Stimulated activated CD8-positive, alpha-beta memory T cell treated with anti-CD3 and anti-CD28 coated beads, Interleukin-15, amount 100 ng/mL, for 48 hours (primary cell): ENCODE data around the gene RCSD1.
"Not testable (repeated sequence)": the region's sequence is repeated elsewhere in the genome, so short reads cannot be mapped to it uniquely, and the experiment has no call there.

Experiments
- DNase-seq, 2 donors: peaks; one replicate each; pipeline ENCODE4 v3.0.0-alpha.2; 2020; ENCODE audit warnings: low read depth in 2 of 2

Gene RCSD1

DNA sequence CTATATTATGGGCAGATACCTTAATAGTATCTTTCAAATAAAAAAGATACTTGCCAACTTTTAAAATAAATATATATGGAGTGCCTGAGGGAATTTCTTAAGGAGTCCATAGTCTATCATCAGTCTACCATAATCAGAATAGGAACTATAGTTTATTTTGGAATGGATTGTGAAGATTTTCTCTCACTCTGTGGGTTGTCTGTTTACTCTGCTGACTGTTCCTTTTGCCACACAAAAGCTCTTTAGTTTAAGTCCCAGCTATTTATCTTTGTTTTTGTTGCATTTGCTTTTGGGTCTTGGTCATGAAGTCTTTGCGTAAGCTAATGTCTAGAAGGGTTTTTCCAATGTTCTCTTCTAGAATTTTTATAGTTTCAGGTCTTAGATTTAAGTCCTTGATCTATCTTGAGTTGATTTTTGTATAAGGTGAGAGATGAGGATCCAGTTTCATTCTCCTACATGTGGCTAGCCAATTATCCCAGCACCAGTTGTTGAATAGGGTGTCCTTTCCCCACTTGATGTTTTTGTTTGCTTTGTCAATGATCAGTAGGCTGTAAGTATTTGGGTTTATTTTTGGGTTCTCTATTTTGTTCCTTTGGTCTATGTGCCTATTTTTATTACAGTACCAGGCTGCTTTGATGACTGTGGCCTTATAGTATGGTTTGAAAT lies 112.5 kb downstream of the RCSD1 start:
- DNase-seq: not testable (repeated sequence)

DNA sequence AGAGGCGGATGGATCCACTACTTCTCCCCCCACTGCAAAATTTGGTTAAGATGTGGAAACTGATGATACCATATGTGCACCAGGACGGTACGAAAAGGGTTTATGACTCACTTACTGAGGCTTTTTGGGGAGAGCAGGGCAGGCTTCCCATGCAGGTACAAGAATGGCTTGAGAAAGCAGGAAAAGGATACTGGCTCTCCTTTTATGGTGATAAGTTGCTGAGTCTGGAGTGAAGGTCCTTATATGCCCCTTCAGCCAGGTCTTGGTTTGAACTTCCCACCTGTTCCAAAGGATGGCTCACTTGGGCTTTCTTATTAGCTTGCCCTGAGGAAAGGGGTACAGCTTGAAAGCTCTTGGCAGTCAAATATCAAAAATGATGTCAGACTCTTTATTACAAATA lies 114.9 kb downstream of the RCSD1 start:
- no peak for DNase-seq

DNA sequence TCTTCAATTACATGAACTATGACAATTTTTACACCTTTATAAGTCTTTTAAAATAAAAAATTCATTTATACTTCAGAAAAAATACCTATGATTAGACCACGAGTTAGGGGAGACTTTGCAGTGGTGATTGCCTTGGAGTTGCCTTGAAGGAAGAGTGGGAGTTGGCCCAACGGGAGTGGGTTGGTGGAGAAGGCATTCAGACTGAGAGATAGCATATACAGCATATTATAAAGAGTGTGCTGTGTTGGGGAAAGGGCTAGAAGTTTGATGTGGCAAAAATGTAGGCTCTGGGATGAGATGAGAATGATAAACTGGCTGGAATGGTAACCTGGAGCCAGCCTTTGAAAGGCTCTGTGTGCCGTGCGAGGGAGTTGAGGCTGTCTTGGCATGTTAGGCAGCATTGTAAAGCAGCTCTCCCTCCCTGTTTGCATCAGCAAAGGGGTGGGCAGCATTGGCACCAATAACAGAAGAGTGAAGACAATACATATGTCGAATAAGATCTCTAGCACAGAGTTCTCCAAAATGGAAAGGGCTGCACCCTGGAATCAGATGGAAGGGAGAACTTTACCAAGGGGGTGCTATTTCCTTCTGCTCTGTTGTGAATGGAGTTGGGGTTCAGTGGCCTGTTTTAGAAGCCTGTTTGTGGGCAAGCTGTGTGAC lies 116.1 kb downstream of the RCSD1 start:
- DNase-seq: no peak

DNA sequence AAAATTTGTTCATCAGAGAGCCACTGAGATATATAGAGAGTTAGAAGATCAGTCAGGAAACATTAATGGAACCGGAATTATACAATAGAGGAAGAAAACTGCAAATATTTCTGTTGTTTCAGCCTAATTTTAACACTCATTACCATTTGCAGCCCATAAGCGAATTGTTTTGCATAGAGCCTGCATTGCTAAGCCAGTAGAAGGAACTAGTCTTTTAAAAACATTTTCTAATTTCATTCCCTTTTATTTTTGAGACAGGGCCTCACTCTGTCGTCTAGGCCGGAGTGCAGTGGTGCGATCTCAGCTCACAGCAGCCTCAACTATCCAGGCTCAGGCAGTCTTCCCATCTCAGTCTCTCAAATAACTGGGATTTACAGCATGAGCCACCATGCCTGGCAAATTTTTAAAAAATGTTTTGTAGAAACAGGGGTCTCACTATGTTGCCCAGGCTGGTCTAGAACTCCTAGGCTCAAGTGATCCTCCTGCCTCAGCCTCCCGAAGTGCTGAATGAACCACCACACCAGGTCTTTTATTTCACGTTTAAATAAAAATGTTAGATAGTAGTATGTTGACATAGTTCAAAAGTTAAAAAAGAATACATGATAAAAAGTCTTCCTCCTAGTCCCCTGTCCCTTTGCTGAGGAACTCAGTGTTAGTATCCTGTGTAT lies 117.1 kb downstream of the RCSD1 start:
- DNase-seq: no peak

DNA sequence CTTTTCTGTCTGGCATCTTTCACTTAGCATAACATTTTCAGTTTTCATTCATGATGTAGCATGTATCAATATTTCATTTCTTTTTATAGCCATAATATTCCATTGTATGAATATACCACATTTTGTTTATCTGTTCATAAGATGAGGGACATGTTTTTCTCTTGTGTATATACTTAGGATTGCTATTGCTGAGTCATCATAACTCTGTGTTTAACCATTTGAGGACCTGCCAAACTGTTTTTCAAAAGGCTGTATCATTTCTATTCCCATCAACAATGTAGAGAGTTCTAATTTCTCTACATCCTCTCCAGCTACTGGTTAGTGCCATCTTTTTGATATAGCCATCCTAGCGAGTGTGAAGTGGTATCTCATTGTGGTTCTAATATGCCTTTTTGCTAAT lies 118.0 kb downstream of the RCSD1 start:
- DNase-seq: no peak

DNA sequence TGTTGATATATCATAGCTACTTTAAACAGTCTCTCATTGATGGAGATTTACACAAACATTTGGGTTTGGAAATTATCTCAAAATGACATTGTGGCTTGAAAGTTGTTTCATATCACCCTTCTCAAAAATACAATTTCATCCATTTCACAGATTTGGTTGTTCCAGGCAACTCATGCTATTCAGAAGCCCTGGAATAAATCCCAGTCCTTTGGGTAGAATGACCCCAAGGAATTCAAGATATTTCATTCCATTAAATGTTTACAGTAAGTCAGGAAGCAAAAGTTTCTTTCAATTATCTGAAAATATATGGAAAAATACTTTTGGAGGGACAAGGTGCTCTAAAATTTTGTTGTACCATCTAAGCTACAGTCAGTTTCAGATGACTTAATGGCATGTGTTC lies 118.9 kb downstream of the RCSD1 start:
- DNase-seq: no peak

DNA sequence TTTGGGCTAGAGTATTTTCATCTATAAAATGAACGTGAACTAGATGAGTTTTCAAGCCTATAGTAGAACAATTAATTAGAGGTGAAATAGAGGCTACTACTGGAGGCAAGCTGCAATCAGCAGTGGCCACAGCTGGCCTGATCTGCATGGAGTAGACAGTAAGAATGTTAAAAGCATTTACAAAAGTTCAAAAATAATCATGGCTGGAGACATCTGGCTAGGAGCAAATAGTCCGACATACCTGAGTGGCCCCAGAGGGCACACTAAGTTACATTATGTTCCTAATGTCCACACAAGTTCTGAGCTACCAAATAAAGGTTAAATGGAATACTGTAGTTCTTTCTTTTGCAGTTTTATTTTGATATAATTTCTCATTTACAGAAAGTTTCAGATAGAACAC lies 119.7 kb downstream of the RCSD1 start:
- DNase-seq: no peak

DNA sequence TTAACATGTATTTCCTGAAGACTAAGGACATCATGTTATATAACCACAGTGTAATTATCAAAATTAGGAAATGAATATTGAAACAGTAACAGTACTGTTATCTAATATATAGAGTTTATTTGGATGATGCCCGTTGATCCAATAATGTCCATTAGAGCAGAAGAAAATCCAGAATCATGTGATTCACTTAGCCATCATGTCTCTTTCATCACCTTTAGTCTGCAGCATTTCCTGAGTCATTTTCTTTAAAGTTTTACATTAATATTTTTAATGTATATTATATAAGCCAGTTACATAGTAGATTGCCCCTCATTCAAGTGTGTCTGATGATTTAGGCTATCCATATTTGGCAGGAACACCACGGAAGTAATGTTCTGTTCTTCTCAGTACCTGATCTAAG lies 120.6 kb downstream of the RCSD1 start:
- no peak for DNase-seq

DNA sequence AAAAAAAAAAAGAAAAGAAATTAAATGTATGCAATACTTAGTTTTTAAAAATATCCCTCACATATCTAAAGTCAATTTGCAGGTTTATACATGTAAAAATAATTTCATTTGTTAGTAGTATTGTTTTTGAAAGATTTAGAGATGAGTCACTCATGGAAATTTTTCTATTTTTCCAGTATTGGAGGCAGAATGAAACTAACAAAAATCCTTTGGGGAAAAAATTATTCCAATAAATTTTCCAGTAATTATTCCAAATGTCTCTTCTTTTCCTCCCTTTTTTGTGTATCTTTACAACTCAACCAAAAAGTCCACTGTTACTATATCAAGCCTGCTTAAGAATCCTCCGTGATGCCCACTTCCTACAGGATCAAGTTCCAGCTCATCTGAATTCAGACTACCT lies 121.6 kb downstream of the RCSD1 start:
- no peak for DNase-seq

DNA sequence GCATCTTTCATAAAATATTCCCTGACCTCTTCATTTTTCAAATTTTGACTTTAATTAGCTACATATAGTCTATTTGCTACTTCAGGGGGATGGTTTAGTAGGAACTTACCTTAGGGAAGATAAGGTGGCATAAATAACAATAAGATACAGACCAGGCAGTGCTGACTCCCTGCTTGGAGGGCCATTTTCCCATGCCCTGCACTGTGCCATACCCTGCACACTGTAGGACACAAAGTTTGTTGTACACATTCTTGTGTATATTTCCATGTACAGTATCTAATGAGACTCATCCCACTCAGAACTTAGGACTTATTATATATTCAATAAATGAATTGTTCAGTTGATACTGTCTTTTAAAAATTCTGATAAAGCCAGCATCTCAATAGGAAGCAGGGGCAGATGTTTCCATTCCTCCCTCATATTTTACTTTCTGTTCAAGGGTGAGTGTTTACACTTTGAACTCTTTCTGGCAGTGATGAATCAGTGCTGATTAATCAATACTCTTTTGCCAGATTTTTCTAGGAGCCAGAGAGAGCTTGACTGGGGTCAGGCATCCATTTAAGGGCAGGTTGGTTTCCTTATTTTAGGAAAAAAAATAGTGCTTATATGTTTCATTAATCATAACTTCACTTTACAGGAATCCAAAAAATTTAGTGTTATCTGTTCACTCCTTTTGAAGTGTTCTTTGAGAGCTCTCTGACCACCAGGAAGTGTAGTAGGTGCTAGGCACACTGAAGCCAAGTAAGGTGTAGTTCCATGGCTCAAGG lies 122.4 kb downstream of the RCSD1 start:
- DNase-seq: no peak

DNA sequence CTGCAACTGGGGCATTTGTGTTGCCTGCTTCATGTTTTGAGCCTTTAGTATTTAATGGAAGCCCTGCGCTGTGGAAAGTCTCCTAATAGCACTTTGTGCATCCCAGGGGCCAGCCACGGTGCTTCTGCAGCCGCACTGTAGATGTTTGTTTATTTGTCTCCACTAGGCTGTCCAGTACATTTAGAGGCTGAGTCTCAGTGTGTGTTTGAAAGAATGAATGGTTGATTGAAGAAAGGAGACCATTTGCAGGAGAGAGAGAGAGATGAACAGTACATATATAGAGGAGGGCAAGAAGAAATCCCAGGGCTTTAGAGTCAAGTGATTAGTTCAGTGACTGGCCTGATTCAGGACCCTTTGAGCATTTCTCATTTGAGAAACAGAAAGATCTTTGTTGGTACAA lies 125.6 kb downstream of the RCSD1 start:
- no peak for DNase-seq
